ENCODE measurements around the gene CABP7. TPM values are rescaled to one million over a fixed set of nuclear protein-coding genes. Genes with fewer than 3 reads are reported as not detected.

CABP7 gene
- total RNA-seq (2021; fragmentation: NEBNext Ultra II Directional; extraction: Animal tissue kit (Norgen Biotek cat#: 25700)) (0.20 and 0.34 TPM in 2 replicates), polyA plus RNA-seq (2011; rRNA removed) (0.36 and 1.0 TPM in 2 replicates), polyA minus RNA-seq (2011; rRNA and poly(A)+ RNA removed) (0.10 and 0.60 TPM in 2 replicates)
- polyA plus RNA-seq (2011; cell fraction: cytosol; rRNA removed) = 0.92 TPM
- 1.5 TPM for polyA plus RNA-seq (2011; cell fraction: nucleus; rRNA removed)
- 0.41 to 0.54 TPM (median 0.45 TPM) in 4 replicates for polyA plus RNA-seq (2012, experiment 1 of 2)
- polyA plus RNA-seq (2012, experiment 2 of 2) = 0.33 TPM
- 0.06 TPM for polyA plus RNA-seq (2013, experiment 1 of 2)
- 0.09 TPM for polyA plus RNA-seq (2013, experiment 2 of 2)
- 0.51 TPM for polyA minus RNA-seq (2011; cell fraction: cytosol; rRNA and poly(A)+ RNA removed)
- polyA minus RNA-seq (2011; cell fraction: nucleus; rRNA and poly(A)+ RNA removed) = 0.50 TPM
- long read RNA-seq, experiment 1 = 0 reads
- long read RNA-seq, experiment 2 = 0 reads

DNA sequence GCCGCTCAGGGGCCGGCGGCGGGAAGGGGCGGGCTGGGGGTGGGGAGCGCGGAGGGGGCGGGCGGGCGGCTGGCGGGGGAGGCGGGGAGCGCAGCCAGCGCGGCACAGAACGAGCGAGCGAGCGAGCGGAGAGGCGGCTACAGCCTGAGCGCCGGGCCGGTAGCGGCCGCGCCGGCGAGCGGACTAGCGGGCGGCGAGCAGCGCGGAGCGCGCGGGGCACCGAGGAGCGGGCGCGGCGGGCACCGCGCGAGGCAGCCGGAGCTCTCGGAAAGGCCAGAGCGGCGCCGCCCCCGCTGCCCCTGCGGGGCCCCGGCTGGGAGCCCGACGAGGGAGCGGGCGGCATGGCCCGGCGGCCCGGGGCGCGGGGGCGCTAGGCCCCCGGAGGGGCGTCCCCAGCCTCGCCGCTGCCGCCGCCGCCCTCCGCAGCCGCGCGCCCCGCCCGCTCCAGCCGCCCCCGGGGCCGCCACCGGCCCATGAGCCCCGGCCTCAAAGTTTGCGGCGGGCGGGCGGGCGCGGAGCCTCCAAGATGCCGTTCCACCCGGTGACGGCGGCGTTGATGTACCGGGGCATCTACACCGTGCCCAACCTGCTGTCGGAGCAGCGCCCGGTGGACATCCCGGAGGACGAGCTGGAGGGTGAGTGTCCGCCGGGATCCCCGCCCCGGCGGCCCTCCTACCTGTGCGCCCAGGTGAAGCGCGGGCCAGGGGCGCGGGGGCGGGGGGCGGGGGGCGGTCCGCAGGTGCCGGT is at the start of gene CABP7:
TSS of gene CABP7 (plus strand) at position 105 of the 747 bp plus-strand sequence. CDS start at position 527, 422 bp downstream.
- Histone ChIP-seq H3K4me1 (replicated peaks in 1 of 4; ENCODE audit: control insufficient read depth in 3 of 4, insufficient read depth in 4 of 4, low read length in 3 of 4) (peaks cover 0 to 14% (median 4%) of the 10 kb centered on the region in 4 experiments; a peak in 6 of 7 replicates), H3K9me3 (ENCODE audit: insufficient read depth in 2 of 2, low read depth in 1 of 2, low read length in 1 of 2) (no peaks in the 10 kb centered on the region), H3K4ac (replicated peaks; ENCODE audit: insufficient read length, low read depth, low read length) (no peak within 1 kb of the TSS), H3K23ac (ENCODE audit: insufficient read length) (no peak within 1 kb of the TSS), H3K14ac (ENCODE audit: insufficient read length) (no peak within 1 kb of the TSS), H3K56ac (replicated peaks; ENCODE audit: insufficient read length, low read depth, low read length) (no peak within 1 kb of the TSS), H3K4me2 (ENCODE audit: insufficient read depth in 1 of 2, low read depth in 2 of 2, low read length in 2 of 2) (peak within 1 kb of the TSS; percentile 59 to 84), H2BK120ac (replicated peaks; ENCODE audit: low read depth, low read length) (no peak within 1 kb of the TSS), H2BK15ac (ENCODE audit: low read length) (peak within 1 kb of the TSS; percentile 97; the same call in 1 of the 2 replicates), H2AFZ (ENCODE audit: low read length) (no peak within 1 kb of the TSS), H3K79me1 (ENCODE audit: low read depth, low read length) (no peaks in the 10 kb centered on the region; the same call in 1 of the 2 replicates), H4K5ac (ENCODE audit: insufficient read length, low read depth, low read length) (no peak within 1 kb of the TSS), H2BK12ac (ENCODE audit: low read depth, low read length) (no peak within 1 kb of the TSS), H3K27ac (ENCODE audit: low read depth, low read length) (no peak within 1 kb of the TSS), H4K91ac (replicated peaks; ENCODE audit: insufficient read length, low read length) (no peak within 1 kb of the TSS), H4K8ac (ENCODE audit: extremely low read depth, insufficient read depth, low read length) (peak within 1 kb of the TSS; percentile 19), H2AK5ac (ENCODE audit: low read depth, low read length) (no peak within 1 kb of the TSS), H4K20me1 (replicated peaks in 1 of 2; ENCODE audit: control insufficient read depth in 1 of 2, insufficient read depth in 2 of 2, low read length in 2 of 2) (peaks cover 3 to 5% of the 10 kb centered on the region in 2 experiments), H3K9ac (replicated peaks in 1 of 4; ENCODE audit: extremely low read depth in 1 of 4, low read depth in 3 of 4, low read length in 3 of 4) (no peak within 1 kb of the TSS), H3K36me3 (ENCODE audit: control insufficient read depth in 2 of 4, insufficient read depth in 4 of 4, low read length in 3 of 4) (no peaks in the 10 kb centered on the region), H2BK5ac (ENCODE audit: low read depth, low read length) (no peak within 1 kb of the TSS), H2BK20ac (ENCODE audit: low read length) (no peak within 1 kb of the TSS), H3K4me3 (ENCODE audit: extremely low read depth in 1 of 4, insufficient read depth in 2 of 4, low read depth in 3 of 4, low read length in 4 of 4) (peak within 1 kb of the TSS; percentile 14 to 58 (median 27)), H3K27me3 (replicated peaks in 1 of 4; ENCODE audit: control insufficient read depth in 3 of 4, extremely low read depth in 1 of 4, insufficient read depth in 3 of 4, low read length in 3 of 4) (peaks cover 21 to 43% (median 35%) of the 10 kb centered on the region in 4 experiments), H3K23me2 (ENCODE audit: low read depth, low read length) (peaks cover 5% of the 10 kb centered on the region; the same call in 1 of the 2 replicates), H3K18ac (ENCODE audit: extremely low read depth, low read length) (peak within 1 kb of the TSS; percentile 71), H3K79me2 (ENCODE audit: control insufficient read depth in 1 of 2, insufficient read depth in 2 of 2, low read length in 2 of 2) (no peaks in the 10 kb centered on the region)
- TF ChIP-seq EZH2 (IDR thresholded peaks at IDR 0.05; ENCODE audit: low read depth, low read length, severe bottlenecking) = peak; percentile 48
- TF ChIP-seq CBX8 (IDR thresholded peaks at IDR 0.05; ENCODE audit: borderline replicate concordance, low read depth, low read length) = no peak
- TF ChIP-seq GABPA (IDR thresholded peaks at IDR 0.05; ENCODE audit: borderline replicate concordance, insufficient read depth, low read length) = 0 out of 2 replicates have a peak, but pooled peaks have one; percentile 21
- WGBS, 2 experiments (ENCODE audit: extremely low coverage in 1 of 2, insufficient coverage in 1 of 2, insufficient read length in 1 of 2, insufficient replicate concordance in 2 of 2, low coverage in 1 of 2, low lambda C conversion rate in 2 of 2, missing lambda C conversion rate in 1 of 2) = 5% methylated on average over 12 of the region's 115 CpGs; no CpG with 5 or more reads in 1 of the 2 experiments
- POLR2A ChIA-PET (ENCODE audit: partially characterized antibody) = no interaction called here
- CTCF ChIA-PET (ENCODE audit: partially characterized antibody) = interaction anchor here (0.8 to 1.7 kb wide), 5 partner anchors 10 to 85 kb away, joined by 3 to 6 read pairs (median 3); no protein-coding TSS in a partner anchor
- DNase-seq (ENCODE audit: low read depth in 1 of 2, low spot score in 2 of 2) = no peak
- FAIRE-seq = no peak

Measured in H1 (cell line).